GM12878 (cell line): Measurements from ENCODE around the gene DLX5. TPM values are rescaled to one million over a fixed set of nuclear protein-coding genes. Genes with fewer than 3 reads are reported as not detected.

Experiments used
- ATAC-seq: fragments of 200-7000 bp; cut with Tn5 transposase; 3 replicates; pipeline ENCODE4 v1.9.1; 2020; ENCODE audit warnings: mild to moderate bottlenecking, moderate library complexity
- BruUV-seq: library from RNA; stranded (reverse); fragments of 400-500 nt; replicated peaks from 2 replicates; lab custom pipeline; 2021; lab: Mats Ljungman, UMichigan
- CTCF ChIA-PET: fragments of 300-600 bp; sonication (Branson Sonifier 250); formaldehyde crosslinking; extraction: SDS; loops from one replicate; lab custom pipeline; 2021; ENCODE audit warnings: inconsistent platforms; lab: Yijun Ruan, JAX
- POLR2A ChIA-PET: fragments of 350-600 bp; formaldehyde crosslinking; extraction: SDS; loops from one replicate; lab custom pipeline; 2021; ENCODE audit warnings: inconsistent platforms; lab: Charles Lee
- RAD21 ChIA-PET: fragments of 300-600 bp; sonication (Branson Sonifier 250); formaldehyde crosslinking; loops from one replicate; lab custom pipeline; 2023; ENCODE audit warnings: antibody characterized with exemption; ENCODE audit not compliant: unreplicated experiment; lab: Charles Lee
- SMC1A ChIA-PET: fragments of 300-600 bp; sonication (Branson Sonifier 250); formaldehyde crosslinking; loops from one replicate; lab custom pipeline; 2023; ENCODE audit not compliant: unreplicated experiment, uncharacterized antibody; lab: Charles Lee
- DNase-seq: peaks from one replicate; pipeline ENCODE4 v3.0.0-alpha.2; 2011; ENCODE audit warnings: low read depth, low spot score
- FAIRE-seq: peaks from 3 replicates; lab custom pipeline; 2011; peaks lifted over from hg19 to GRCh38; lab: Jason Lieb, UNC
- H2AFZ ChIP-seq: 2 replicates; pipeline ENCODE4 v1.6.0; 2011; ENCODE audit warnings: low read depth, low read length, control low read depth; ENCODE audit not compliant: control insufficient read depth
- H3K27ac ChIP-seq: 2 replicates; pipeline ENCODE4 v1.5.1; 2011; ENCODE audit warnings: control low read depth; ENCODE audit not compliant: control insufficient read depth, insufficient read depth
- H3K27me3 ChIP-seq, 2 experiments: replicated peaks in 1 of 2; 2 replicates each; pipeline versions ENCODE4 v1.6.0 to v1.6.1; 2011; ENCODE audit warnings: low read length in 1 of 2; ENCODE audit not compliant: control insufficient read depth in 2 of 2, insufficient read depth in 2 of 2
- H3K36me3 ChIP-seq, 2 experiments: 2 replicates each; pipeline ENCODE4 v1.5.1; 2011; ENCODE audit warnings: low read length in 1 of 2; ENCODE audit not compliant: control insufficient read depth in 2 of 2, insufficient read depth in 2 of 2
- H3K4me1 ChIP-seq: 2 replicates; pipeline ENCODE4 v1.6.1; 2011; ENCODE audit warnings: mild to moderate bottlenecking, low read length, moderate library complexity, mixed read lengths; ENCODE audit not compliant: control insufficient read depth, insufficient read depth
- H3K4me2 ChIP-seq: 2 replicates; pipeline ENCODE4 v1.6.0; 2011; ENCODE audit warnings: control low read depth; ENCODE audit not compliant: control insufficient read depth, insufficient read depth
- H3K4me3 ChIP-seq: fragments of 200-600 bp; sonication (generic); 2 replicates; pipeline ENCODE4 v1.5.1; 2016
- H3K79me2 ChIP-seq: 2 replicates; pipeline ENCODE4 v1.6.0; 2011; ENCODE audit warnings: low read length; ENCODE audit not compliant: control insufficient read depth, insufficient read depth
- H3K9ac ChIP-seq: 2 replicates; pipeline ENCODE4 v1.8.0; 2011; ENCODE audit warnings: low read length, control low read depth, mixed read lengths; ENCODE audit not compliant: control insufficient read depth, insufficient read depth
- H3K9me3 ChIP-seq: replicated peaks from 3 replicates; pipeline ENCODE4 v1.5.1; 2011; ENCODE audit warnings: mild to moderate bottlenecking, low read length; ENCODE audit not compliant: control insufficient read depth, insufficient read depth
- H4K20me1 ChIP-seq: 2 replicates; pipeline ENCODE4 v1.6.0; 2011; ENCODE audit not compliant: control insufficient read depth, insufficient read depth
- CHD1 ChIP-seq: IDR thresholded peaks from 2 replicates; pipeline ENCODE4 v1.6.1; 2012; ENCODE audit warnings: low read depth, low read length, improper control_type of control experiment
- CTCF ChIP-seq, 3 experiments: IDR thresholded peaks in 2 of 3; conservative IDR thresholded peaks in 1 of 3; 2 replicates each; pipeline ENCODE4 v1.5.1; 2011; ENCODE audit warnings: low read depth in 3 of 3, low read length in 3 of 3, mild to moderate bottlenecking in 3 of 3, control low read depth in 2 of 3, moderate library complexity in 2 of 3, inconsistent platforms in 1 of 3, mixed read lengths in 1 of 3; ENCODE audit not compliant: control insufficient read depth in 2 of 3, insufficient read depth in 1 of 3; ENCODE audit errors: extremely low read depth in 1 of 3
- DPF2 ChIP-seq: fragments of 450-650 bp; IDR thresholded peaks from 2 replicates; pipeline ENCODE4 v1.6.1; 2017; ENCODE audit warnings: mild to moderate bottlenecking
- E2F8 ChIP-seq: fragments of 450-650 bp; IDR thresholded peaks from 2 replicates; pipeline ENCODE4 v1.6.1; 2018; ENCODE audit warnings: mild to moderate bottlenecking, low read depth, moderate library complexity; ENCODE audit not compliant: partially characterized antibody
- E4F1 ChIP-seq: fragments of 450-650 bp; IDR thresholded peaks from 2 replicates; pipeline ENCODE4 v1.6.1; 2018; ENCODE audit warnings: borderline replicate concordance, mild to moderate bottlenecking; ENCODE audit not compliant: partially characterized antibody
- EGR1 ChIP-seq, 2 experiments: IDR thresholded peaks; 1 replicate in 1 of 2; 2 replicates in 1 of 2; pipeline ENCODE4 v1.6.1; 2011 to 2012; ENCODE audit warnings: low read depth in 2 of 2, low read length in 2 of 2, borderline replicate concordance in 1 of 2, mild to moderate bottlenecking in 1 of 2, moderate library complexity in 1 of 2
- LARP7 ChIP-seq: fragments of 450-650 bp; IDR thresholded peaks from 2 replicates; pipeline ENCODE4 v1.6.1; 2017; ENCODE audit warnings: mild to moderate bottlenecking
- MYC ChIP-seq: IDR thresholded peaks from 2 replicates; pipeline ENCODE4 v1.6.1; 2011; ENCODE audit warnings: mild to moderate bottlenecking, low read length, moderate library complexity, inconsistent platforms; ENCODE audit not compliant: insufficient read depth, insufficient replicate concordance, insufficient read length, severe bottlenecking
- NFXL1 ChIP-seq: fragments of 450-650 bp; IDR thresholded peaks from 2 replicates; pipeline ENCODE4 v1.6.1; 2017; ENCODE audit warnings: antibody characterized with exemption, mild to moderate bottlenecking, borderline replicate concordance
- NR2F1 ChIP-seq: fragments of 450-650 bp; conservative IDR thresholded peaks from 2 replicates; pipeline ENCODE4 v1.6.1; 2017; ENCODE audit warnings: mild to moderate bottlenecking
- POLR2AphosphoS5 ChIP-seq: IDR thresholded peaks from 2 replicates; pipeline ENCODE4 v1.6.1; 2011; ENCODE audit warnings: mild to moderate bottlenecking, low read length, inconsistent platforms
- TAF1 ChIP-seq: IDR thresholded peaks from 2 replicates; pipeline ENCODE4 v1.6.1; 2011; ENCODE audit warnings: mild to moderate bottlenecking, low read depth, low read length, borderline replicate concordance
- ZSCAN29 ChIP-seq: fragments of 450-650 bp; IDR thresholded peaks from 2 replicates; pipeline ENCODE4 v1.6.1; 2017; ENCODE audit warnings: mild to moderate bottlenecking, moderate library complexity
- WGBS: methylation state at CpG from one replicate; pipeline ENCODE4 v1.1.6; 2016; ENCODE audit warnings: low lambda C conversion rate; ENCODE audit not compliant: insufficient replicate concordance, insufficient coverage; ENCODE audit errors: missing lambda C conversion rate; 5-methylcytosine and 5-hydroxymethylcytosine counted together
- in situ Hi-C: fragments of 300-500 bp; cut with MboI; formaldehyde crosslinking; loops from 9 replicates; pipeline ENCODE4 v1.14.3; 2018; ENCODE audit warnings: mixed read lengths
- intact Hi-C: fragments of 100-400 bp; cut with micrococcal nuclease; formaldehyde crosslinking; loops from one replicate; pipeline ENCODE4 v1.14.2; 2022; ENCODE audit not compliant: unreplicated experiment
- polyA plus RNA-seq, 11 experiments: library from polyadenylated mRNA; depleted of rRNA in 4 of 11; unstranded in 6 of 11; stranded (reverse) in 5 of 11; fragments of >200 nt; fragmentation: Nextera tagmentation in 4 of 11; fragmentation: Illumina TruSeq in 1 of 11; extraction: Ambion mirVana in 4 of 11; extraction: Trizol in 1 of 11; gene quantifications; 1 replicate in 1 of 11; 2 replicates in 10 of 11; pipeline versions ENCODE4 v1.2.1 to v1.2.3, GENCODE V29; 2011 to 2016; ENCODE audit warnings: inconsistent platforms in 2 of 11, missing spikeins in 2 of 11, low read depth in 1 of 11
- total RNA-seq, 4 experiments: library from RNA; depleted of rRNA in 3 of 4; stranded (reverse); fragments of >200 nt in 3 of 4; fragmentation: Illumina TruSeq in 1 of 4; extraction: Trizol in 1 of 4; gene quantifications; 2 replicates each; pipeline versions ENCODE4 v1.2.1 to v1.2.3, GENCODE V29; 2013 to 2021

The DLX5 gene
- total and polyA plus RNA-seq, 10 of the 15 experiments (the other 5 are each of a cell fraction or from before 2014, with no cell fraction given): not detected

GRCh38 chr7:97012365-97013133 lies 12.1 kb downstream of the DLX5 start:
- FAIRE-seq: no peak
- no peak for ATAC-seq
- no peaks in the 10 kb centered on the region for H3K4me1 ChIP-seq
- H3K79me2 ChIP-seq: no peaks in the 10 kb centered on the region
- no peak for TF ChIP-seq E4F1
- no peak for TF ChIP-seq NFXL1
- TF ChIP-seq LARP7: no peak
- no peak for TF ChIP-seq TAF1
- TF ChIP-seq E2F8: no peak
- no peak for TF ChIP-seq MYC
- no peak for TF ChIP-seq NR2F1
- no peak for TF ChIP-seq EGR1 (IDR thresholded peaks at IDR 0.05; ENCODE audit: borderline replicate concordance in 1 of 2, low read depth in 2 of 2, low read length in 2 of 2)
- no peak for TF ChIP-seq CTCF (IDR thresholded peaks at IDR 0.05 in 2 of 3, conservative IDR thresholded peaks at IDR 0.05 in 1 of 3; ENCODE audit: control insufficient read depth in 2 of 3, extremely low read depth in 1 of 3, insufficient read depth in 1 of 3, low read depth in 3 of 3, low read length in 3 of 3)
- no peak for TF ChIP-seq CHD1
- TF ChIP-seq POLR2AphosphoS5: no peak
- no peak for TF ChIP-seq DPF2
- TF ChIP-seq ZSCAN29: no peak
- no peak overlapping the region for H3K27ac ChIP-seq
- H3K9me3 ChIP-seq: no peaks in the 10 kb centered on the region
- H3K4me3 ChIP-seq: no peak overlapping the region
- WGBS: 26% methylated on average over 21 of the region's 21 CpGs
- intact Hi-C loops: no loop called here
- in situ Hi-C loops: no loop called here
- H3K4me2 ChIP-seq: no peak overlapping the region
- POLR2A ChIA-PET: no interaction called here
- RAD21 ChIA-PET: no interaction called here
- no peak overlapping the region for H3K9ac ChIP-seq
- no peaks in the 10 kb centered on the region for H4K20me1 ChIP-seq
- BruUV-seq: no TSS peak
- SMC1A ChIA-PET: no interaction called here
- H3K36me3 ChIP-seq: no peaks in the 10 kb centered on the region
- CTCF ChIA-PET: interaction anchor here (0.5 to 1.0 kb wide), 2 partner anchors 19 to 672 kb away, joined by 3 read pairs; no protein-coding TSS in a partner anchor
- no peak for DNase-seq
- no peak overlapping the region for H2AFZ ChIP-seq
- H3K27me3 ChIP-seq: peaks cover 12 to 22% of the 10 kb centered on the region in 2 experiments; a peak in 3 of 4 replicates
